Ovary (tissue), 3 donors: ENCODE measurements around the gene PRKCSH.
"Not testable (repeated sequence)": the region's sequence is repeated elsewhere in the genome, so short reads cannot be mapped to it uniquely, and the experiment has no call there.

Experiments used
- CTCF ChIP-seq, 3 donors: fragments of 450-650 bp in 2 of 3; fragments of 200-600 bp in 1 of 3; IDR thresholded peaks; one replicate each; pipeline versions ENCODE4 v1.5.1 to v1.8.0; 2016 to 2022; ENCODE audit warnings: antibody characterized with exemption in 3 of 3, mild to moderate bottlenecking in 1 of 3
- EP300 ChIP-seq: sonication (generic); formaldehyde crosslinking; IDR thresholded peaks from one replicate; pipeline ENCODE4 v1.6.1; 2017; ENCODE audit warnings: antibody characterized with exemption
- POLR2A ChIP-seq: fragments of 450-650 bp; IDR thresholded peaks from one replicate; pipeline ENCODE4 v1.6.1; 2017; ENCODE audit warnings: antibody characterized with exemption, mild to moderate bottlenecking, moderate library complexity
- donor health status: DM: no; HTN: no; CAD: no.

DNA sequence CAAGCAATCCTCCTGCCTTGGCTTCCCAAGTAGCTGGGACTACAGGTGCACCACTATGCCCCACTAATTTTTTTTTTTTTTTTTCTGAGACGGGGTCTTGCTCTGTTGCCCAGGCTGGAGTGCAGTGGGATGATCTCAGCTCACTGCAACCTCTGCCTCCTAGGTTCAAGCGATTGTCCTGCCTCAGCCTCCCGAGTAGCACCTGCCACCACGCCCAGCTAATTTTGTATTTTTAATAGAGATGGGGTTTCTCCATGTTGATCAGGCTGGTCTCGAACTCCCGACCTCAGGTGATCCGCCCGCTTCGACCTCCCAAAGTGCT, 19.8 kb downstream of the PRKCSH start:
- TF ChIP-seq CTCF (IDR thresholded peaks at IDR 0.05); EP300; POLR2A: not testable (repeated sequence)
